Pancreas (tissue), 10 donors: Measurements from ENCODE around the gene SPECC1. TPM values are rescaled to one million over a fixed set of nuclear protein-coding genes. Genes with fewer than 3 reads are reported as not detected.
"Not testable (repeated sequence)": the region's sequence is repeated elsewhere in the genome, so short reads cannot be mapped to it uniquely, and the experiment has no call there.

Experiments used
- ATAC-seq, 4 donors: fragments of 200-7000 bp; cut with Tn5 transposase; one replicate each; pipeline versions ENCODE4 v1.8.0 to v1.9.1; 2020; ENCODE audit warnings: mild to moderate bottlenecking in 4 of 4, moderate library complexity in 4 of 4
- DNase-seq, 6 donors: peaks; one replicate each; pipeline ENCODE4 v3.0.0-alpha.2; 2020
- FAIRE-seq: peaks from 2 replicates; lab custom pipeline; 2012; peaks lifted over from hg19 to GRCh38; lab: Jason Lieb, UNC
- H3K27ac ChIP-seq, 4 donors: fragments of 200-600 bp; sonication (generic); 1 replicate in 3 of 4; 2 replicates in 1 of 4; pipeline versions ENCODE4 v1.5.0 to v1.8.0; 2020
- H3K27me3 ChIP-seq, 4 donors: fragments of 200-600 bp; one replicate each; pipeline ENCODE4 v1.8.0; 2021
- H3K36me3 ChIP-seq, 3 donors: fragments of 200-600 bp; sonication (generic) in 1 of 3; one replicate each; pipeline versions ENCODE4 v1.5.0 to v1.8.0; 2020 to 2021
- H3K4me1 ChIP-seq, 3 donors: fragments of 200-600 bp; one replicate each; pipeline ENCODE4 v1.8.0; 2021
- H3K4me3 ChIP-seq, 4 donors: fragments of 200-600 bp; sonication (generic) in 2 of 4; one replicate each; pipeline versions ENCODE4 v1.5.0 to v1.8.0; 2020 to 2021
- H3K9me3 ChIP-seq, 4 donors: fragments of 200-600 bp; one replicate each; pipeline ENCODE4 v1.8.0; 2021
- WGBS, 2 donors: extraction: QIAGEN DNeasy Blood & Tissue Kit; methylation state at CpG; one replicate each; pipeline ENCODE4 v1.1.7; 2013; 5-methylcytosine and 5-hydroxymethylcytosine counted together
- intact Hi-C, 3 donors: fragments of 100-400 bp; cut with DNase I; formaldehyde crosslinking; loops; one replicate each; pipeline versions ENCODE4 v1.11.1 to v1.14.2; 2022
- polyA plus RNA-seq, 2 donors: library from polyadenylated mRNA; stranded (reverse); fragments of 200-250 nt; gene quantifications; one replicate each; pipeline ENCODE4 v1.2.3, GENCODE V29; 2013
- total RNA-seq, 6 donors: library from RNA; stranded (reverse); fragmentation: NEBNext Ultra II Directional in 4 of 6; extraction: Animal tissue kit (Norgen Biotek cat#: 25700) in 4 of 6; gene quantifications; one replicate each; pipeline versions ENCODE4 v1.2.1 to v1.2.4, GENCODE V29; 2021 to 2023
- TF ChIP-seq, protein P1 (sequence below), 4 donors: fragments of 200-600 bp; sonication (generic) in 3 of 4; IDR thresholded peaks; one replicate each; pipeline versions ENCODE4 v1.5.0 to v1.8.0; 2021; ENCODE audit warnings: antibody characterized with exemption in 4 of 4
- donor health status: healthy with polysubstance abuse.
- donor health status: DM: no; HTN: no; CAD: no; lungs with moderate emphysema.
- donor health status: DM: no; HTN: no; CAD: no.
- donor health status: control.
- donor health status: control.
- donor health status: Bipolar disorder and iron deficiency.
- donor health status: DM: yes; HTN: yes; CAD: no.
- donor health status: DM: no; HTN: no; CAD: no.
- donor health status: DM: no; HTN: no; CAD: no.
- donor health status: DM: yes; HTN: yes; CAD: no.

Gene SPECC1
- total and polyA plus RNA-seq, 8 donors = 5.6 to 22.2 (median 8.1) TPM

DNA sequence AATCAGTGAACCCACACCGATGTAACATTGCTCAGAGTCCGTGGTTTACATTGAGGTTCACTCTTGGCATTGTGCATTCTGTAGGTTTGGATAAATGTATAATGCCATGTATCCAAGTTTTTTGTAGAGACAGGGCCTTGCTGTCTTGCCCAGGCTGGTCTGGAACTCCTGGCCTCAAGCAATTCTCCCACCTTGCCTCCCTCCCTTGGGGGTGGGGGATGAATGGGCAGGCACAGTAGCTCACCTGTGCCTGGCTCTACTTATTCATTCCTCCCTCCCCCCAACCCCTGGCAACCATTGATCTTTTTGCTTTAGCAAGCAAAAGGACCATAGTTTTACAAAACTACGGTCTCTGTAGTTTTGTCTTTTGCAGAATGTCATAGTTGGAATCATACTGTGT is 181.4 kb downstream of the SPECC1 start:
- intact Hi-C loops = no loop called here
- H3K4me1 ChIP-seq = no peaks in the 10 kb centered on the region
- ATAC-seq (no peak), DNase-seq (no peak), FAIRE-seq (no peak)
- 92 to 96% methylated on average over 3 of the region's 3 CpGs for WGBS, 2 donors
- TF ChIP-seq, protein P1, sequence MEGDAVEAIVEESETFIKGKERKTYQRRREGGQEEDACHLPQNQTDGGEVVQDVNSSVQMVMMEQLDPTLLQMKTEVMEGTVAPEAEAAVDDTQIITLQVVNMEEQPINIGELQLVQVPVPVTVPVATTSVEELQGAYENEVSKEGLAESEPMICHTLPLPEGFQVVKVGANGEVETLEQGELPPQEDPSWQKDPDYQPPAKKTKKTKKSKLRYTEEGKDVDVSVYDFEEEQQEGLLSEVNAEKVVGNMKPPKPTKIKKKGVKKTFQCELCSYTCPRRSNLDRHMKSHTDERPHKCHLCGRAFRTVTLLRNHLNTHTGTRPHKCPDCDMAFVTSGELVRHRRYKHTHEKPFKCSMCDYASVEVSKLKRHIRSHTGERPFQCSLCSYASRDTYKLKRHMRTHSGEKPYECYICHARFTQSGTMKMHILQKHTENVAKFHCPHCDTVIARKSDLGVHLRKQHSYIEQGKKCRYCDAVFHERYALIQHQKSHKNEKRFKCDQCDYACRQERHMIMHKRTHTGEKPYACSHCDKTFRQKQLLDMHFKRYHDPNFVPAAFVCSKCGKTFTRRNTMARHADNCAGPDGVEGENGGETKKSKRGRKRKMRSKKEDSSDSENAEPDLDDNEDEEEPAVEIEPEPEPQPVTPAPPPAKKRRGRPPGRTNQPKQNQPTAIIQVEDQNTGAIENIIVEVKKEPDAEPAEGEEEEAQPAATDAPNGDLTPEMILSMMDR (IDR thresholded peaks at IDR 0.05) = no peak
- H3K9me3 ChIP-seq = no peaks in the 10 kb centered on the region
- H3K27me3 ChIP-seq = no peaks in the 10 kb centered on the region
- no peak overlapping the region for H3K27ac ChIP-seq
- no peaks in the 10 kb centered on the region for H3K36me3 ChIP-seq
- no peak overlapping the region for H3K4me3 ChIP-seq

DNA sequence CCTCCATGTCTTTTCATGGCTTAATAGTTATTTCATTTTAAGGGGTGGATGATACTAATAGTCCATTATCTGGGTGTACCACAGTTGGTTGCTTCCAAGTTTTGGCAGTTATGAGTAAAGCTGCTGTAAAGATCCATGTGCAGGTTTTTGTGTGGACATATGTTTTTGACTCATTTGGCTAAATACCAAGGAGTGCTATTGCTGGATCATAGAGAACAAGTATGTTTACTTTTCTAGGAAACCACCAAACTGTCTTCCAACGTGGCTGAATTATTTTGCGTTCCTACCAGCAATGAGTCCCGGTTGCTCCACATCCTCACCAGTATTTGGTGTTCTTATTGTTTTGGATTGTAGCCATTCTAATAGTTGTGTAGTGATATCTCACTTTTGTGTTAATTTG is 181.9 kb downstream of the SPECC1 start:
- no peak overlapping the region for H3K27ac ChIP-seq
- no peaks in the 10 kb centered on the region for H3K27me3 ChIP-seq
- TF ChIP-seq, protein P1 (IDR thresholded peaks at IDR 0.05) = no peak
- intact Hi-C loops = no loop called here
- FAIRE-seq = no peak
- no peaks in the 10 kb centered on the region for H3K36me3 ChIP-seq
- WGBS, 2 donors = 72% methylated on average over 3 of the region's 3 CpGs
- H3K4me1 ChIP-seq = no peaks in the 10 kb centered on the region
- H3K9me3 ChIP-seq = no peaks in the 10 kb centered on the region
- DNase-seq = no peak
- no peak for ATAC-seq
- H3K4me3 ChIP-seq = no peak overlapping the region

DNA sequence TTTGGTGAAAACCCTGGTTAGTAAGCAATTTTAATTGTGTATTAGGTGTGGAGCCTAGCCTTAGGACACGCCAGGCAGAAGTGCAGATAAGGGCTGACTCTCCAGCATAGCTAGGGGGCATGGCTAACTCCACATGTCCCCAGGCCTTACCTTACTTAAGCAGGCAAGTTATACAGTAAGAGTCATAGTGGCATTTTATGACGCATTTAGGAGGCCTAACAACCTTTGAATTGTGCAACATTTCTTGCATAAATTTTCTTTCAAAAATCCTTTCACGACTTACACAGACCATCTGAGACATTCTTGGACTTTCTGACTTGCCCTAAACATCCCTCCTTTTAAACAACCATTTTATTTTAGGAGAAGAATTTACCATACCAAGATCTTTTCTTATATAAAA is 187.1 kb downstream of the SPECC1 start:
- DNase-seq, H3K27ac ChIP-seq, H3K4me3 ChIP-seq, H3K9me3 ChIP-seq, FAIRE-seq, H3K36me3 ChIP-seq, ATAC-seq, H3K27me3 ChIP-seq, intact Hi-C loops: not testable (repeated sequence)
- 94 to 96% methylated on average over 3 of the region's 3 CpGs for WGBS, 2 donors
- H3K4me1 ChIP-seq = peaks cover 9 to 16% (median 11%) of the 10 kb centered on the region in 3 donors

DNA sequence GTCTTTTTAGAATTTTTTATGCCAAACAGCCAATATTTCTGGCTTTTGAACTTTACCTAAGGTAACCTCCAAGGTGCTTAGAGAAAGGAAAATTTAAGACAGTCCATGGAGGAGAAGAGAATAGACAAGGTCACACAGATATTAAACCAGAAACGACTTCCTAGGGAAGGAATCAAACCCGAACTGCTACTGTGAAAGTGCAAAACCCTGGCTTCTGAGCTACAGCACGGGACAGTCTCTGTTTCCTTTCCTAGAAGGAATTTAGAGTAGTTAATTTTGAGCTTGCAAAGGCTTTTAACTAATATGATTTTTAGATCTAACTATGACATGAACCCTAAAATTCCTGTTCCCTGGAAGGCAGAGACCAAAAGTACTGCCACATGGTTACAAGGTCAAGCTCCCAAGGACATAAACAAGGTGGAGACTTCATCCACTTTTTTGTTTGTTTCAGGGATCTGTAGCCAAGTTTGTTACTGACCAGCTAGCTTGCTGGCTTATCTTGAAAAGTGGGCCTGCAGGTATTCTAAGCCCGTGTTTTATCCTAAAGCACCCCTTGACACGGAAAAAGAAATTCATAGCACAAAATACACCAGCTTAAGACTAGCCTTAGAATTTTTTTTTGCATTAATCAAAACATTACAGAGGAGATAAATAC is 188.2 kb downstream of the SPECC1 start:
- FAIRE-seq (no peak), DNase-seq (no peak), ATAC-seq (peak in 3 of 4 donors; percentile 46 to 90 (median 73))
- Histone ChIP-seq H3K4me3 (no peak overlapping the region), H3K27ac (peak overlapping the region in 1 of 4 donors; percentile 60), H3K9me3 (no peaks in the 10 kb centered on the region), H3K36me3 (no peaks in the 10 kb centered on the region), H3K4me1 (peaks cover 9 to 16% (median 11%) of the 10 kb centered on the region in 3 donors), H3K27me3 (no peaks in the 10 kb centered on the region)
- WGBS, 2 donors = 22% methylated on average over 5 of the region's 5 CpGs
- TF ChIP-seq, protein P1 (IDR thresholded peaks at IDR 0.05) = no peak
- intact Hi-C loops = no loop called here

DNA sequence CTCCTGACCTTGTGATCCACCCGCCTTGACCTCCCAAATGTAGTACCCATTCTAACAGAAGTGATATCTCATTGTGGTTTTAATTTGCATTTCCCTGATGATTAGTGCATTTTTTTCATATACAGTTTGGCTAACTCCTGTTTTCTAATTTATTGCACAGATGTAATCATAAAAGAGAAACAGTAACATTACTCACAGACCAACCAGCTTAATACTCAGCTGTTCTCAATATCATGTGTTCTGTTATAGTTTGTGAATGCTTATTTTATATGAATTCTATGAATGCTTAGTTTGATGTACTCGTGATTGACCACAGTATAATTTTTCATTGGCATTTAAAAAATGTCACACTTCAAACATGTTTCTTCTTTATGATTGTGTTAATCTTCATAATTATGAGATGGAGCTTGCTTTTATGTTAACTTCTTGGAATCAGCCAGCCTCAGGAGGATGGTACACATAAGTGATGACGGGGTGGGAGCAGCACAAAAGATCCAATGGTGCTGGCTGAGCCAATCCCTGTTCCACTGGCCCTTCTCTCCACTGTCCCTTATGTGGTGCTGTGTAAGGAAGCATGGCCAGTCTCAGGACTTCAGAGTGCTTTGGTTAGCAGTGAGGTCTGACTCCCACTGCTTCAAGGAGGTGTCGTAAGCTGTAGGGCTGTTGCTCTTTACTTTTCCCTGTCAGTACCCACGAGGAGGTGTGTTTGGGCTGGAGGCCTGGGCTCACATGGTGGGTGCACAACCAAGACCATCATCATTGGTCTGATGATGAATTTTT is 191.0 kb downstream of the SPECC1 start:
- no peak for FAIRE-seq
- Histone ChIP-seq H3K36me3 (no peaks in the 10 kb centered on the region), H3K4me1 (peaks cover 9 to 16% (median 11%) of the 10 kb centered on the region in 3 donors), H3K4me3 (no peak overlapping the region), H3K27ac (no peak overlapping the region), H3K27me3 (no peaks in the 10 kb centered on the region), H3K9me3 (no peaks in the 10 kb centered on the region)
- no peak for ATAC-seq
- intact Hi-C loops = no loop called here
- no peak for DNase-seq
- TF ChIP-seq, protein P1 (IDR thresholded peaks at IDR 0.05) = no peak
- 90 to 91% methylated on average over 5 of the region's 5 CpGs for WGBS, 2 donors
